Stomach (tissue), 9 donors: ENCODE data around the gene LRRIQ1. TPM values are rescaled to one million over a fixed set of nuclear protein-coding genes. Genes with fewer than 3 reads are reported as not detected.

ENCODE experiments used
- DNase-seq, 2 donors: peaks; one replicate each; pipeline versions ENCODE4 v3.0.0 to v3.0.0-alpha.2; 2013 to 2019
- H3K27ac ChIP-seq, 5 donors: fragments of 200-600 bp in 4 of 5; sonication (generic) in 4 of 5; one replicate each; pipeline ENCODE4 v1.5.1; 2013 to 2019; ENCODE audit warnings: mild to moderate bottlenecking in 1 of 5, moderate library complexity in 1 of 5
- H3K27me3 ChIP-seq, 3 donors: fragments of 200-600 bp; sonication (generic); one replicate each; pipeline ENCODE4 v1.5.1; 2017 to 2019; ENCODE audit warnings: mixed run types in 1 of 3
- H3K36me3 ChIP-seq, 4 donors: fragments of 200-600 bp; sonication (generic); 1 replicate in 3 of 4; 2 replicates in 1 of 4; pipeline ENCODE4 v1.5.1; 2016 to 2019
- H3K4me1 ChIP-seq, 4 donors: fragments of 200-600 bp; sonication (generic); one replicate each; pipeline ENCODE4 v1.5.1; 2016 to 2019
- H3K4me3 ChIP-seq, 4 donors: fragments of 200-600 bp; sonication (generic) in 3 of 4; one replicate each; pipeline ENCODE4 v1.5.1; 2016 to 2019; ENCODE audit warnings: mild to moderate bottlenecking in 1 of 4
- H3K9me3 ChIP-seq, 4 donors: fragments of 200-600 bp; sonication (generic); one replicate each; pipeline ENCODE4 v1.5.1; 2016 to 2019
- CTCF ChIP-seq, 7 experiments: fragments of 450-650 bp in 4 of 7; fragments of 200-600 bp in 3 of 7; sonication (generic) in 3 of 7; IDR thresholded peaks; one replicate each; pipeline ENCODE4 v1.5.1; 2016 to 2019; ENCODE audit warnings: antibody characterized with exemption in 7 of 7, control low read depth in 2 of 7, mild to moderate bottlenecking in 1 of 7
- EP300 ChIP-seq: sonication (generic); formaldehyde crosslinking; IDR thresholded peaks from one replicate; pipeline ENCODE4 v1.6.1; 2017; ENCODE audit warnings: antibody characterized with exemption
- POLR2A ChIP-seq, 4 donors: fragments of 450-650 bp; IDR thresholded peaks; one replicate each; pipeline ENCODE4 v1.6.1; 2016; ENCODE audit warnings: antibody characterized with exemption in 4 of 4, control low read depth in 2 of 4, mild to moderate bottlenecking in 1 of 4, moderate library complexity in 1 of 4
- POLR2AphosphoS5 ChIP-seq, 3 donors: sonication (generic); formaldehyde crosslinking; IDR thresholded peaks; one replicate each; pipeline ENCODE4 v1.6.1; 2016; ENCODE audit warnings: antibody characterized with exemption in 3 of 3
- WGBS, 5 donors: extraction: QIAGEN DNeasy Blood & Tissue Kit in 3 of 5; methylation state at CpG; one replicate each; pipeline versions ENCODE4 v1.1.5 to v1.1.7; 2013 to 2018; 5-methylcytosine and 5-hydroxymethylcytosine counted together
- intact Hi-C: fragments of 100-400 bp; cut with DNase I; formaldehyde crosslinking; loops from one replicate; pipeline ENCODE4 v1.15.1; 2023; ENCODE audit warnings: low total_unique reads
- polyA plus RNA-seq, 3 donors: library from polyadenylated mRNA; stranded (reverse); fragments of 200-250 nt; gene quantifications; one replicate each; pipeline ENCODE4 v1.2.3, GENCODE V29; 2013
- total RNA-seq, 5 donors: library from RNA; depleted of rRNA; stranded (reverse); fragments of >200 nt; gene quantifications; one replicate each; pipeline versions ENCODE4 v1.1.0 to v1.2.3, GENCODE V29; 2014 to 2016
- donor health status: healthy with polysubstance abuse.
- donor health status: Bipolar disorder and iron deficiency.
- donor health status: healthy.

LRRIQ1 gene
- total and polyA plus RNA-seq, 8 donors: 0.05 to 2.2 (median 0.92) TPM; not detected in 5

GRCh38 chr12:85280165-85280983 lies 244.2 kb downstream of the LRRIQ1 start, which contains the start of gene ALX1:
Gene ALX1, plus strand, starts transcription at chr12:85280220. Its CDS starts 42 bp downstream, at chr12:85280262.
- TF ChIP-seq CTCF (IDR thresholded peaks at IDR 0.05): no peak
- TF ChIP-seq EP300: no peak
- no peak for TF ChIP-seq POLR2AphosphoS5 (IDR thresholded peaks at IDR 0.05)
- no peak for TF ChIP-seq POLR2A (IDR thresholded peaks at IDR 0.05)
- peak within 1 kb of the TSS; percentile 22 to 41 (median 36) for H3K4me3 ChIP-seq
- H3K27ac ChIP-seq: no peak within 1 kb of the TSS
- no peaks in the 10 kb centered on the region for H3K36me3 ChIP-seq
- peaks cover 0 to 26% (median 16%) of the 10 kb centered on the region in 4 donors for H3K9me3 ChIP-seq
- peak in 1 of 2 donors; percentile 59 for DNase-seq
- peaks cover 28 to 100% (median 52%) of the 10 kb centered on the region in 3 donors for H3K27me3 ChIP-seq
- intact Hi-C loops: no loop called here
- peaks cover 9 to 21% (median 16%) of the 10 kb centered on the region in 4 donors for H3K4me1 ChIP-seq
- 3 to 10% (median 7%) methylated on average over 38 to 49 of the region's 49 CpGs for WGBS, 5 donors

GRCh38 chr12:85280984-85281630 lies 245.0 kb downstream of the LRRIQ1 start:
- H3K9me3 ChIP-seq: peaks cover 0 to 26% (median 16%) of the 10 kb centered on the region in 4 donors
- peak in 1 of 2 donors; percentile 18 for DNase-seq
- peaks cover 28 to 98% (median 52%) of the 10 kb centered on the region in 3 donors for H3K27me3 ChIP-seq
- intact Hi-C loops: no loop called here
- H3K4me3 ChIP-seq: peak overlapping the region in 2 of 4 donors; percentile 41
- peaks cover 9 to 21% (median 16%) of the 10 kb centered on the region in 4 donors for H3K4me1 ChIP-seq
- no peak overlapping the region for H3K27ac ChIP-seq
- TF ChIP-seq CTCF (IDR thresholded peaks at IDR 0.05) (no peak), EP300 (no peak), POLR2AphosphoS5 (IDR thresholded peaks at IDR 0.05) (no peak), POLR2A (IDR thresholded peaks at IDR 0.05) (no peak)
- no peaks in the 10 kb centered on the region for H3K36me3 ChIP-seq
- 7 to 10% (median 8%) methylated on average over 15 of the region's 15 CpGs for WGBS, 5 donors

- no peak for DNase-seq
- TF ChIP-seq CTCF (IDR thresholded peaks at IDR 0.05) (no peak), EP300 (no peak), POLR2A (IDR thresholded peaks at IDR 0.05) (no peak), POLR2AphosphoS5 (IDR thresholded peaks at IDR 0.05) (no peak)
- peaks cover 28 to 92% (median 52%) of the 10 kb centered on the region in 3 donors for H3K27me3 ChIP-seq
- peaks cover 0 to 26% (median 16%) of the 10 kb centered on the region in 4 donors for H3K9me3 ChIP-seq
- WGBS, 5 donors: 7 to 13% (median 9%) methylated on average over 11 of the region's 11 CpGs
- H3K4me3 ChIP-seq: no peak overlapping the region
- peaks cover 9 to 21% (median 16%) of the 10 kb centered on the region in 4 donors for H3K4me1 ChIP-seq
- no peaks in the 10 kb centered on the region for H3K36me3 ChIP-seq
- H3K27ac ChIP-seq: no peak overlapping the region
- intact Hi-C loops: no loop called here
These were observed 245.6 kb downstream of the LRRIQ1 start for GRCh38 chr12:85281636-85282312.

- intact Hi-C loops: no loop called here
- 25 to 56% (median 45%) methylated on average over 6 of the region's 6 CpGs for WGBS, 5 donors
These were observed 247.4 kb downstream of the LRRIQ1 start for GRCh38 chr12:85283560-85283959.

More at GRCh38 chr12:85283560-85283959, 247.4 kb downstream of the LRRIQ1 start:
- DNase-seq: no peak
- Histone ChIP-seq H3K27me3 (peaks cover 19 to 74% (median 35%) of the 10 kb centered on the region in 3 donors), H3K4me1 (peaks cover 9 to 21% (median 16%) of the 10 kb centered on the region in 4 donors), H3K27ac (no peak overlapping the region), H3K4me3 (no peak overlapping the region), H3K9me3 (peaks cover 0 to 17% (median 7%) of the 10 kb centered on the region in 4 donors), H3K36me3 (no peaks in the 10 kb centered on the region)
- TF ChIP-seq POLR2AphosphoS5 (IDR thresholded peaks at IDR 0.05): no peak
- TF ChIP-seq EP300: no peak
- TF ChIP-seq POLR2A (IDR thresholded peaks at IDR 0.05): no peak
- TF ChIP-seq CTCF (IDR thresholded peaks at IDR 0.05): no peak
